Loucy (cell line): ENCODE measurements around the gene VWA5B1.

ENCODE experiments used
- H2AFZ ChIP-seq: fragments of 200-600 bp; sonication (generic); 2 replicates; pipeline ENCODE4 v1.6.0; 2016; ENCODE audit warnings: antibody characterized with exemption, mild to moderate bottlenecking, low read length, moderate library complexity
- H3F3A ChIP-seq: fragments of 200-600 bp; 2 replicates; pipeline ENCODE4 v1.6.0; 2016; ENCODE audit warnings: antibody characterized with exemption, low read depth, mild to moderate bottlenecking
- H3K27me3 ChIP-seq: fragments of 200-600 bp; sonication (generic); 2 replicates; pipeline ENCODE4 v1.6.1; 2014; ENCODE audit warnings: low read length, mild to moderate bottlenecking; ENCODE audit not compliant: insufficient read depth, poor library complexity, severe bottlenecking
- H3K36me3 ChIP-seq: fragments of 200-600 bp; sonication (generic); 2 replicates; pipeline ENCODE4 v1.6.1; 2016; ENCODE audit warnings: low read length; ENCODE audit not compliant: insufficient read depth
- H3K4me1 ChIP-seq: fragments of 200-600 bp; sonication (generic); 2 replicates; pipeline ENCODE4 v1.5.1; 2014; ENCODE audit warnings: low read length, mild to moderate bottlenecking; ENCODE audit not compliant: insufficient read depth, poor library complexity, severe bottlenecking
- H3K4me2 ChIP-seq: fragments of 200-600 bp; sonication (generic); 2 replicates; pipeline ENCODE4 v1.6.0; 2014; ENCODE audit warnings: antibody characterized with exemption, low read length, low read depth, mild to moderate bottlenecking; ENCODE audit not compliant: poor library complexity, severe bottlenecking
- H3K4me3 ChIP-seq: fragments of 200-600 bp; sonication (generic); 2 replicates; pipeline ENCODE4 v1.5.1; 2014; ENCODE audit warnings: low read length, mild to moderate bottlenecking, mixed read lengths; ENCODE audit not compliant: poor library complexity, severe bottlenecking
- H3K79me2 ChIP-seq: fragments of 200-600 bp; sonication (generic); 2 replicates; pipeline ENCODE4 v1.6.1; 2014; ENCODE audit warnings: low read length; ENCODE audit not compliant: insufficient read depth
- H3K9ac ChIP-seq: fragments of 200-600 bp; sonication (generic); 2 replicates; pipeline ENCODE4 v1.6.0; 2014; ENCODE audit warnings: mild to moderate bottlenecking, low read depth, low read length, moderate library complexity; ENCODE audit not compliant: poor library complexity, severe bottlenecking
- H3K9me2 ChIP-seq: fragments of 200-600 bp; sonication (generic); replicated peaks from 2 replicates; pipeline ENCODE4 v1.6.1; 2016; ENCODE audit warnings: low read depth, low read length, mixed read lengths
- H3K9me3 ChIP-seq: fragments of 200-600 bp; sonication (generic); 2 replicates; pipeline ENCODE4 v1.6.1; 2014; ENCODE audit warnings: mild to moderate bottlenecking, antibody characterized with exemption, low read length, low read depth; ENCODE audit not compliant: insufficient read depth
- H4K20me1 ChIP-seq: fragments of 200-600 bp; sonication (generic); 2 replicates; pipeline ENCODE4 v1.6.0; 2014; ENCODE audit warnings: antibody characterized with exemption, low read length, mild to moderate bottlenecking; ENCODE audit not compliant: insufficient read depth, poor library complexity, severe bottlenecking
- EZH2phosphoT487 ChIP-seq: fragments of 200-600 bp; IDR thresholded peaks from 2 replicates; pipeline ENCODE4 v1.6.1; 2018; ENCODE audit warnings: antibody characterized with exemption, mild to moderate bottlenecking, moderate library complexity, borderline replicate concordance
- TF ChIP-seq, protein P1 (sequence below): fragments of 200-600 bp; sonication (generic); conservative IDR thresholded peaks from 2 replicates; pipeline ENCODE4 v1.5.1; 2014; ENCODE audit warnings: mild to moderate bottlenecking, antibody characterized with exemption, low read length

Gene VWA5B1

DNA sequence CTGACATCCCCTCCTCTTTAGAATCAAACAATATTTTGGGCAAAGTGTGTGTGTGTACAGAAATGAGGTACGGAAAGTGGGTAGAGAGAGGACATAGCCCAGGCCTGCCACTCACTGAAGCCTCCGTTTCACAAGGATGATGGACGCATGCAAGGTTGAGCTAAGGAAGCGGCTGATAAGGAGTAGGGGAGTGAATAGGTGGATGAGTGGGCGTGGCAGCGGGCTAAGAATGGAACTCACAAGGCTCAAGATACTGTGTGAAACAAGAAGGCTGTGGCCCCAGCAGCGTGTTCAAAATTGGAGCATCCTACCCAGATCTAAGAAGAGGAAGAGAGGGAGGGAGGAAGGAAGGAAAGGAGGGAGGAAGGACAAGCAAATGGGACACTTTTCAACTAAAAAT, 37.5 kb downstream of the VWA5B1 start:
- Histone ChIP-seq H3K27me3 (no peaks in the 10 kb centered on the region), H3K9ac (no peak overlapping the region), H3K9me2 (no peaks in the 10 kb centered on the region), H2AFZ (no peak overlapping the region), H3K79me2 (no peaks in the 10 kb centered on the region), H4K20me1 (no peaks in the 10 kb centered on the region), H3K36me3 (no peaks in the 10 kb centered on the region), H3K4me2 (no peak overlapping the region), H3K4me1 (no peaks in the 10 kb centered on the region), H3K4me3 (no peak overlapping the region), H3F3A (no peaks in the 10 kb centered on the region), H3K9me3 (no peaks in the 10 kb centered on the region)
- TF ChIP-seq, protein P1, sequence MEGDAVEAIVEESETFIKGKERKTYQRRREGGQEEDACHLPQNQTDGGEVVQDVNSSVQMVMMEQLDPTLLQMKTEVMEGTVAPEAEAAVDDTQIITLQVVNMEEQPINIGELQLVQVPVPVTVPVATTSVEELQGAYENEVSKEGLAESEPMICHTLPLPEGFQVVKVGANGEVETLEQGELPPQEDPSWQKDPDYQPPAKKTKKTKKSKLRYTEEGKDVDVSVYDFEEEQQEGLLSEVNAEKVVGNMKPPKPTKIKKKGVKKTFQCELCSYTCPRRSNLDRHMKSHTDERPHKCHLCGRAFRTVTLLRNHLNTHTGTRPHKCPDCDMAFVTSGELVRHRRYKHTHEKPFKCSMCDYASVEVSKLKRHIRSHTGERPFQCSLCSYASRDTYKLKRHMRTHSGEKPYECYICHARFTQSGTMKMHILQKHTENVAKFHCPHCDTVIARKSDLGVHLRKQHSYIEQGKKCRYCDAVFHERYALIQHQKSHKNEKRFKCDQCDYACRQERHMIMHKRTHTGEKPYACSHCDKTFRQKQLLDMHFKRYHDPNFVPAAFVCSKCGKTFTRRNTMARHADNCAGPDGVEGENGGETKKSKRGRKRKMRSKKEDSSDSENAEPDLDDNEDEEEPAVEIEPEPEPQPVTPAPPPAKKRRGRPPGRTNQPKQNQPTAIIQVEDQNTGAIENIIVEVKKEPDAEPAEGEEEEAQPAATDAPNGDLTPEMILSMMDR: no peak
- TF ChIP-seq EZH2phosphoT487: no peak

DNA sequence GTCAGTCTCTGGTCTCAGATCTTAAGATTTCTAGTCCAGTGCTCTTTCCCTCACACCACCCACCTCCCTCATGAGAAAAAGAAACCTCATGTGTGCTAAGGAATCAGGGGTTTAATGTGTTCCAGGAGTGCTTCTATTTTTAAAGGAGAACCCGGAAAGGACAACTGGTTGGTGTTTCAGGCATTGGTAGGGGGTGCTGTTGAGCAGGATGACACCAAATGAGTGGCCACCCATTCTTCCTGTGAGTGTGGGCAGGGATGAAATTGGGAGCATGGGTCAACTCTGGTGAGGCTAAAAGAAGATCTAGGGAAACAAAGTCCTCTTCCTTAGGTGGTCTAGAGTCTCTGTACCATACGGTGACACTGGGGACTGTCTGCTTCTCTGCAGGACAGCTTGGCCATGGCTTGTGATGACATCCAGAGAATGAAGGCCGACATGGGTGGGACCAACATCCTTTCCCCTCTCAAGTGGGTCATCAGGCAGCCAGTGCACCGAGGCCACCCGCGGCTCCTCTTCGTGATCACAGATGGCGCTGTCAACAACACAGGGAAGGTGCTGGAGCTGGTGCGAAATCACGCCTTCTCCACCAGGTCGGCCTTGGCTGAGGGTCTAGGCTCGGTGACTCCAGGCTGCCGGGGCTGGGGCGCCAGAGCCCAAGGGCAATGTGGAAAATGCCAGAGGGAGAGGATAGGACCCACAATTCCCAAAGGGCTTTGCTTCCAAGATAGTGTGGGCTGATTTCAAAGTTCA, 39.3 kb downstream of the VWA5B1 start:
- Histone ChIP-seq H3K36me3 (no peaks in the 10 kb centered on the region), H3K4me3 (no peak overlapping the region), H3K9me2 (no peaks in the 10 kb centered on the region), H3K27me3 (no peaks in the 10 kb centered on the region), H3F3A (no peaks in the 10 kb centered on the region), H3K9me3 (no peaks in the 10 kb centered on the region), H3K9ac (no peak overlapping the region), H4K20me1 (no peaks in the 10 kb centered on the region), H3K4me1 (no peaks in the 10 kb centered on the region), H2AFZ (no peak overlapping the region), H3K4me2 (no peak overlapping the region), H3K79me2 (no peaks in the 10 kb centered on the region)
- TF ChIP-seq EZH2phosphoT487: no peak
- TF ChIP-seq, protein P1: peak; percentile 39

DNA sequence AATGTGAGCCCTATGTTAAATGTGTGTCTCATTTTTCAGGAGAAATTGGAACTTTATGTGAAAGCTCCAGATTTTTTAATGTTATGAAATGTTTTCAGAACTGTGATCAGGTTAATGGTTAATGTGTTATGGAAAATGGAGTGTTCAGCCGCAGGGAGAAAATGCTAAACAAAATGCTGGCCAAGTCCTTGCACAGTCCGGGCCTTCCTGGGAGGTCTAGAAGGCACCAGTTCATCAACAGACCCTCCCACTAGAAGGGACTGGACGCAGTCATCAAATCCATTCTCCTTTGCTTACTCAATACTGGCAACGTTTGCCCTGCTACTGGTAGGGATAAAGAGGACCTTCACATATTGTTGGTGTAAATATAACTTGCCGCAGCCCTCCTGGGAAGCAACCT, 43.4 kb downstream of the VWA5B1 start:
- Histone ChIP-seq H2AFZ (no peak overlapping the region), H3K27me3 (no peaks in the 10 kb centered on the region), H3K4me2 (no peak overlapping the region), H3F3A (no peaks in the 10 kb centered on the region), H3K9me3 (no peaks in the 10 kb centered on the region), H3K9ac (no peak overlapping the region), H3K9me2 (no peaks in the 10 kb centered on the region), H3K4me1 (no peaks in the 10 kb centered on the region), H4K20me1 (no peaks in the 10 kb centered on the region), H3K4me3 (no peak overlapping the region), H3K79me2 (no peaks in the 10 kb centered on the region), H3K36me3 (no peaks in the 10 kb centered on the region)
- TF ChIP-seq EZH2phosphoT487: no peak
- TF ChIP-seq, protein P1: no peak
